GM18517 (cell line): ENCODE results near the gene KERA.

Source experiments
- ATAC-seq: cut with Tn5 transposase; IDR thresholded peaks from one replicate; pipeline ENCODE4 v1.9.1; 2021; ENCODE audit warnings: mild to moderate bottlenecking, moderate library complexity; ENCODE audit not compliant: unreplicated experiment

Gene KERA

GRCh38 chr12:91074154-91074709 is 16.4 kb upstream of the KERA start:
- no peak for ATAC-seq

GRCh38 chr12:91073426-91073825 is 15.6 kb upstream of the KERA start:
- no peak for ATAC-seq

GRCh38 chr12:91072931-91073330 is 15.1 kb upstream of the KERA start:
- no peak for ATAC-seq

GRCh38 chr12:91070936-91071335 is 13.1 kb upstream of the KERA start:
- ATAC-seq, result no peak

- no peak for ATAC-seq
These were observed 7.6 kb upstream of the KERA start for GRCh38 chr12:91065396-91065795.

GRCh38 chr12:91064640-91065039 is 6.8 kb upstream of the KERA start:
- ATAC-seq, result no peak

- no peak for ATAC-seq
These were observed 3.3 kb upstream of the KERA start for GRCh38 chr12:91061091-91061490.

GRCh38 chr12:91059211-91059610 is 1.4 kb upstream of the KERA start:
- ATAC-seq, result no peak

GRCh38 chr12:91058786-91059185 is 962 bp upstream of the KERA start:
- no peak for ATAC-seq

- ATAC-seq, result no peak
These were observed 1.3 kb downstream of the KERA start for GRCh38 chr12:91056488-91056887.

- ATAC-seq, result no peak
These were observed 1.8 kb downstream of the KERA start for GRCh38 chr12:91055976-91056375.

GRCh38 chr12:91053951-91054715 is 3.7 kb downstream of the KERA start:
- ATAC-seq, result no peak

- ATAC-seq, result no peak
These were observed 5.8 kb downstream of the KERA start for GRCh38 chr12:91052026-91052425.

GRCh38 chr12:91044586-91044985 is 13.2 kb downstream of the KERA start:
- no peak for ATAC-seq

GRCh38 chr12:91043408-91043807 is 14.4 kb downstream of the KERA start:
- no peak for ATAC-seq

- ATAC-seq, result no peak
These were observed 17.6 kb downstream of the KERA start for GRCh38 chr12:91040096-91040755.

GRCh38 chr12:91037276-91037675 is 20.5 kb downstream of the KERA start:
- no peak for ATAC-seq

GRCh38 chr12:91033251-91033650 is 24.6 kb downstream of the KERA start:
- ATAC-seq, result no peak

- ATAC-seq, result no peak
These were observed 34.4 kb downstream of the KERA start for GRCh38 chr12:91023326-91024004.

GRCh38 chr12:91021076-91021475 is 36.7 kb downstream of the KERA start:
- no peak for ATAC-seq

GRCh38 chr12:91019455-91019854 is 38.4 kb downstream of the KERA start:
- no peak for ATAC-seq
